Stimulated activated CD4-positive, alpha-beta T cell treated with anti-CD3 and anti-CD28 coated beads, TNF-alpha, amount 100 ng/mL, for 1 hour (primary cell): ENCODE results near the gene KLHL40.

Experiments
- DNase-seq, 3 donors: peaks; one replicate each; pipeline ENCODE4 v3.0.0-alpha.2; 2020; ENCODE audit warnings: low read depth in 3 of 3, low spot score in 1 of 3

Gene KLHL40

GRCh38 chr3:42685363-42685881 lies at the start of gene KLHL40:
Gene KLHL40, plus strand, starts transcription at chr3:42685537. Its CDS starts 82 bp downstream, at chr3:42685619.
- DNase-seq: no peak

DNA sequence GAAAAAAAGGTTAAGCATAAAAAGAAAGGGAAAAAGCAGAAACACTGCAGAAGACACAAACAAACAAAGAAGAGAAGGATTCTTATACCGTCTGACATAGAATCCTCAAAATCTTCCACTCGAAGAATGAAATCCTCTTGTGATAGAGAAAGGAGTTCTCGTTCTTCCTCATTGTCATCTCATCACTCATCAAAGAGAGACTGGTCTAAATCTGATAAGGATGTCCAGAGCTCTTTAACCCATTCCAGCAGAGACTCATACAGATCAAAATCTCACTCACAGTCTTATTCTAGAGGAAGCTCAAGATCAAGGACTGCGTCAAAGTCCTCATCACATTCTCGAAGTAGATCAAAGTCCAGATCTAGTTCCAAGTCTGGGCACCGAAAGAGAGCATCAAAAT lies 48.3 kb upstream of the KLHL40 start:
- no peak for DNase-seq

- no peak for DNase-seq
Measured at GRCh38 chr3:42638339-42638842, 46.9 kb upstream of the KLHL40 start.

- no peak for DNase-seq
Measured at GRCh38 chr3:42639192-42639591, 46.1 kb upstream of the KLHL40 start.

GRCh38 chr3:42640129-42640528 lies 45.2 kb upstream of the KLHL40 start:
- no peak for DNase-seq

GRCh38 chr3:42640771-42641370 lies 44.5 kb upstream of the KLHL40 start:
- no peak for DNase-seq

DNA sequence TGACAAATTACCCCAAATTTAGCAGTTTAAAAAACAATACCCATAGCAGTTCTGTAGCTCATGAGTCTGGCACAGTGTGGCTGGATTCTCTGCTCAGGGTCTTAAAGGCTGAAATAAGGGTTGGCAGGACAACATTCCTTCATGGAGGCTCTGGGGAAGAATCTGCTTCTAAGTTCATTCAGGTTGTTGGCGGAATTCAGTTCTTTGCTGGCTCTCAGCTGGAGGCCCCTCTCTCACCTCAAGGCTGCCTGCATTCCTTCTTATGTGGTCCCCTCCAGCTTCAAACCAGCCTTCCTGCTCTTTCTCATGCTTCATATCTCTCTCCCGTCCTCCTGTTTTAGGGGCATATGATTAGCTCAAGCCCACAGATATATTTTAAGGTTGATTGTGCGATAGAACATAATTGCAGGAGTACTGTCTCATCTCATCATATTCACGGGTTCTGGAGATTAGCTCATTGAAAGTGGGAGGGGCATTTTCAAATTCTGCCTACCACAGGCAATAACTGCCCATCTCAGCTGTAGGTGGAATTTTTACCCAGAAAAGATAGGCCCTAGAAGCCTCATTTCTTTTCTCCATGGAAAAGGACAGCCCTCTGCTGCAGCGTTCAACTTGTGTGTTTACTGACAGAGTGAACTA lies 37.4 kb upstream of the KLHL40 start:
- DNase-seq: no peak

GRCh38 chr3:42649006-42649405 lies 36.3 kb upstream of the KLHL40 start:
- no peak for DNase-seq

- no peak for DNase-seq
Measured at GRCh38 chr3:42649783-42650182, 35.6 kb upstream of the KLHL40 start.

DNA sequence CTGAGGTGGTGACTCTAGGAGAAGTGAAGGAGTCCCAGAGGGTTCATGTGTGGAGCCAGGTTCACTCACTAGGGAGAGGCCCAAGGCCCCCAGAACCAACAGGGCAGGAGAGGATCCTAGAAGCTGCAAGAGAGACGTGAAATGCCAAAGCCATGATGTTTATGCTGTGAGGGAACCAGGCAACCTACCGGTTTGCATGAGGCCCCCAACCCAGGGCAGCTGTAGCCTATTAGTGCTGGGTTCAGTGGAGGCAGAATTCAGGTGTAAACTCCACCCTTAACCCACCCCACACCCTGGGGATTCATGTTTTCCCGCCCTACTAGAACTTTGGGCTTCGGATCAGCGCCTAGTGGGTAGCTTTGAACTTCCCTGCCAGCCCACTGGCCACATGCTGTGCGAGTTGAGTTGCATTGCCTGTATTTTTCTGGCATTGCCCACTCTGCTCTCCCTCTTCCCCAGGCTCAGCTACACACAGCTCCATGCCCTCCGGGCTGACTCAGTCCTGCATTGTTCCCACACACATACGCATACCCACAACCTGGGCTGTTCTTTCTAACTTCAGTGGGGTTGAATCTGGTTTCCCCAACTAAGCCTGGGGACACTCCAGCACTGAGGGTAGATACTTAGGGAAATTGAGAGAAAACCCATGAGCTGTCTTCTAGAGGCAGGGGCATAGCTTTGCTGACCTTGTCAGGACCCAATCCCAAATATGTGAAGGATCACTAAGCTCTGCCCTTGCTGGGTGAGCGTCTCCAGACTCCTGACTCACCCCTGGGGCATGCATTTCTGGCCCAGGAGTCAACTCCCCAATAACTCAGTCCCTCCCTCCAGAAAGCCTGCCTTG lies 33.9 kb upstream of the KLHL40 start:
- DNase-seq: no peak

GRCh38 chr3:42652251-42652610 lies 33.1 kb upstream of the KLHL40 start:
- no peak for DNase-seq

DNA sequence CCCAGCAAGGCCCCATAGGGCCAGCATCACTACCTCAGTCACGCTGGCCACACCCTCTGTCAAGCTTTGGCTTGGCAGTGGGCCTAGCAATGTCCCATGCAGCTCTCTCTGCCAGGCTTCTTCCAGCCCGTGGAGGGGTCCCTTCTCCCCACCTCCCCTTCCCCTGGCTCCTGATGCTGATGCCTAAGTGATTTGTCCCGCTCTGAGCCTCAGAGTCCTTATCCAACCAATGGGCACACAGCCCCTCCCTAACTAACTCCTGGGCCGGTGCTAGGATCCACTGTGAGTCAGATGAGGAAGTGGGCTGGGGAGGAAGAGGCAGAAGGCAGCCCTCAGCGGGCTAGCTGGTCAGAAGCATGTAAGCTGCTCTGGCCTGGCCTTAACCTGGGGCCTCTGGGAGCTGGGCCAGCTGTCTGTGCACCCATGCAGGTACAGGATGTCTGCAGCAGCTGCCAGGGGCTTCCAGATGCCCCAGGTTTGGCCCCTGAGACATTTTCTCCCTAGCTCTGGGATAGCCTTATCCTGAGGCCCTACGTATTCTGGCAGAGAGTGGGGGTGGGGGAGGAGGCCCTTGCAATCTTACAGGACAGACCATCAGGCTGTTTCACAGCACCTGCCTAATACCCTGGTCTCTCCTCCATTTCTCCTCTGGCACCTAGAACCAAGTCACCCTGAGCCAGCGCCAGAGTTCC lies 32.6 kb upstream of the KLHL40 start:
- DNase-seq: no peak

DNA sequence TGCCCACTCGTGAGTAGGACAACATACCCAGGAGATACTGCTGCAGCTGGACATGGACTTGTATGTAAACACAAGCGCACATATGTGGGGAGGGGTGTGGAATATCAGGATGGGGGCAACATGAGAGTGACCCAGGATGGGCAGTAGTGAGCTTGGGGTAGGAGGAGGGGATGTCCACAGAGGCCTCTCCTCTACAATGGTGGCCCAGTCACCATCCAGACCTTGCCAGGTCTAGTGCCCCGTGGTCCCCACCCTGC lies 32.1 kb upstream of the KLHL40 start:
- DNase-seq: no peak

DNA sequence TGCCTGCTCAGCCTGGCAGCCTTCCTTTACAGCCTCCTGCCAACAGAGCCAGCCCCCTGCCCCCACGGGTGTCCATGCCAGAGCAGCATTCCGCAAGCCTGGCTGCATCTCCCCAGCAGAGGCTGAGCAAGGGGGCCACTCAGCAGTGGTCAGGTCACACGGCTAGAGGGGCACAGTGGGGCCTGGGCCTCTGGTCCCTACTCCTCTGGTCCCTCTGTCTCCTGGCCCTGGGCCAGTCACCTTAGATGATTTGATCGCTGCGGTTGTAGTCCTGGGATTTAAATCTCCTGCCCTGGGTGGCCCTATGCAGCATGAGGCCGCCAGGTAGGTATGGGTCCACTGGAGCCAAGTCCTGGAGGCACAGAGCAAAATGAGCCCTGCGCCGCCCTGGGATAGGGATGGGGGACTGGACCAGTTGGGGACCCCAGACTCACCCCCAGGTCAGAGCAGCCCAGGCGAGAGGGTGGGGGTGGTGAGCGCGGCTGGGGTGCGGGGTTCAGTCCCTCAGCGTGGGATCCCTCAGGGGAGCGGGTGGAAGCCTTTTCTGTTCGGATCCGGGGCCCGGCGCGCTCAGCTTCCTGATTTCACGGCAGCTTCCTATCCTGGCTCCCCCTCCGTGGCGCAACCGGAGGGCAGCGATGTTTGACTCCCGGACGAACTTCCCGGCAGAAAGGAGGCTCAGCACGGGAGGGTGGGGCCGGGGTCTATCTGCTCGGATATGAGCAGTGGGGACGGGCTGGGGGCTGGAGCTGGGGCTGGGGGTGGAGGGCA lies 31.6 kb upstream of the KLHL40 start, which contains the start of gene ZBTB47:
Gene ZBTB47 (plus strand): TSS at position 138 of the 771 bp plus-strand sequence. CDS start 4,659 bp downstream, outside the sequence.
- DNase-seq: no peak

- no peak for DNase-seq
Measured at GRCh38 chr3:42654331-42655201, 30.8 kb upstream of the KLHL40 start.

GRCh38 chr3:42655331-42655888 lies 29.9 kb upstream of the KLHL40 start:
- DNase-seq: no peak

DNA sequence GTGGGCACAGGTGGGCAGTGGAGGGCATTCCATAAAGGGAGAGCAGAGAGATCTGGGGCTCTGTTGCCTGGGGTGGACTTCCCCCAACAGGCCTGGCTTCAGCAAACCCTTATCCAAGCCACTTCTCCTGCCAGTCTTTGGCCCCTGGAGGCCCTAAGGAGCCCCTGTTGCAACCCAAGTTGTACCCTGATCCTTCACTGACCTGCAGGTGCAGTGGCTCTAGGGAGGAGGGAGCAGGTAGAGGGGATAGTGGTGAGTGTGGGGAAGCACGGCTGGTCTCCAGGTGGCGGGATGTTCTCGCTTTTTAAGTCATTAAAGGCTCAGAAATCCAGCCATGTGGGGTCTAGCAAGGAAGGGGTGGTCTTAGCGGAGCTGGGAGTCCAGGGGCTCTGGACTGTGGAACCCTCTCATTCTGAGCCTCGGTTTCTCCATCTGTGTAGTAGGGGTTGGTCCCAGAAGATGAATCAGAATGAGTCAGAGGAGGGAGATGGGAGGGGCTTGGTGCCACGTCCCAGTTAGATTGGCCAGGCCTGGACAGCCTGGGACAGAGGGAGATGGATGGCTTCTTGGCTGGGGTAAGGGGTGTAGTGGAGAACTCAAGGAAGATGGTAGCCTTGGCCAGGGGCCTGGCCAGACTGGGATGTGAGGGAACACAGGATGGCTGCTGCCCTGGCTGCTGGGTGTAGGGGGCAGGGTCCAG lies 29.2 kb upstream of the KLHL40 start:
- no peak for DNase-seq

GRCh38 chr3:42656680-42657610 lies 28.4 kb upstream of the KLHL40 start:
- DNase-seq: no peak
